ENCODE data around the gene CNN2. TPM values are rescaled to one million over a fixed set of nuclear protein-coding genes. Genes with fewer than 3 reads are reported as not detected.
A peak's percentile ranks its signal among the peaks of the same experiment; 100 is the strongest.

Gene CNN2
- total RNA-seq, 2 donors from 2014 or later, result 108 to 132 TPM

DNA sequence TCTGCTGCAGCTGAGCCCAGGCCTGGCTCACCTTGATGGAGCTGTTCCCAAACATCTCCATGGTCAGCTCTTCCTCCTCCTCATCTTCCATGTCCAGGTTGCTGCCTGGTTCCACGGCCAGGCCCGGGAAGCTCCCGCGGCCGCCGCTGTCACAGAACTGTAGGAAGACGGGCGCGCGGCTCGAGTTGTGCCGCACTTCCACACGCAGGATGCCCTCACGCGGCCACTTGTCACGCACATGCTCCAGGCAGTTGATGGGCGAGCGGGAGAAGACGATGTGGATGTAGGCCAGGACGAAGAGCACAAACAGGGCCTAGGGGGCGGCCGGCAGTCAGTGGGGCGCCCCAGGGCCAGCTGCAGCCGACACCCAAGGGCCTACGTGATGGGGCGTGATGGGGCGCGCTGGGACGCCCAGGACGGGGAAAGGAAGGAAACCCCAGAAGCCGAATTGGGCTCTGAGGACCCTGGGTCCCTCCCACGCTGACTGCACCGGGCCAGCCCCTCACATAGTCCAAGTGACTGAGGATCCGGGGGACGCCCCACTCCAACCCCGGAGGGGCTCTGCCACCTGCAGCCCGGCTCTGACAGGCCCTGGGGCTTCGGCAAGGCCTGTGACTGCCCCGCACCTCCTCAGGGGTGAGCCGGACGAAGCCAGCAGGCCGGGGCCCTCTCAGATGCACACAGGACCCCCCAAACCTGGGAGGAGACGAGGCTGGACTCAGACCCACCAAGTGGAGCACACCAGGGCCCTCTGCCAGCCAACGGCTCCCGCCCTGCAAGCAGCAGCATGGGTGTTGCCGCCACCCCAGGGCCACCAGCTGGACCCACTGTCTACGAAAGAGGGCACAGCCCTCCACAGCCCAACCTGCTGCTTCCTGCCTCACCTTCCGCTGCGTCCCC, 12.0 kb upstream of the CNN2 start:
- Histone ChIP-seq H3K27me3 (no peaks in the 10 kb centered on the region), H3K27ac (no peak overlapping the region), H3K9ac (ENCODE audit: low read depth in 2 of 2, low read length in 2 of 2) (no peak overlapping the region), H3K4me3 (no peak overlapping the region), H3K36me3 (peaks cover 22% of the 10 kb centered on the region), H3K9me3 (no peaks in the 10 kb centered on the region), H3K4me1 (peaks cover 37% of the 10 kb centered on the region)
- TF ChIP-seq, protein P1, sequence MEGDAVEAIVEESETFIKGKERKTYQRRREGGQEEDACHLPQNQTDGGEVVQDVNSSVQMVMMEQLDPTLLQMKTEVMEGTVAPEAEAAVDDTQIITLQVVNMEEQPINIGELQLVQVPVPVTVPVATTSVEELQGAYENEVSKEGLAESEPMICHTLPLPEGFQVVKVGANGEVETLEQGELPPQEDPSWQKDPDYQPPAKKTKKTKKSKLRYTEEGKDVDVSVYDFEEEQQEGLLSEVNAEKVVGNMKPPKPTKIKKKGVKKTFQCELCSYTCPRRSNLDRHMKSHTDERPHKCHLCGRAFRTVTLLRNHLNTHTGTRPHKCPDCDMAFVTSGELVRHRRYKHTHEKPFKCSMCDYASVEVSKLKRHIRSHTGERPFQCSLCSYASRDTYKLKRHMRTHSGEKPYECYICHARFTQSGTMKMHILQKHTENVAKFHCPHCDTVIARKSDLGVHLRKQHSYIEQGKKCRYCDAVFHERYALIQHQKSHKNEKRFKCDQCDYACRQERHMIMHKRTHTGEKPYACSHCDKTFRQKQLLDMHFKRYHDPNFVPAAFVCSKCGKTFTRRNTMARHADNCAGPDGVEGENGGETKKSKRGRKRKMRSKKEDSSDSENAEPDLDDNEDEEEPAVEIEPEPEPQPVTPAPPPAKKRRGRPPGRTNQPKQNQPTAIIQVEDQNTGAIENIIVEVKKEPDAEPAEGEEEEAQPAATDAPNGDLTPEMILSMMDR (IDR thresholded peaks at IDR 0.05), result no peak
- intact Hi-C loops (cut with DNase I), result no loop called here
- no peak for DNase-seq

DNA sequence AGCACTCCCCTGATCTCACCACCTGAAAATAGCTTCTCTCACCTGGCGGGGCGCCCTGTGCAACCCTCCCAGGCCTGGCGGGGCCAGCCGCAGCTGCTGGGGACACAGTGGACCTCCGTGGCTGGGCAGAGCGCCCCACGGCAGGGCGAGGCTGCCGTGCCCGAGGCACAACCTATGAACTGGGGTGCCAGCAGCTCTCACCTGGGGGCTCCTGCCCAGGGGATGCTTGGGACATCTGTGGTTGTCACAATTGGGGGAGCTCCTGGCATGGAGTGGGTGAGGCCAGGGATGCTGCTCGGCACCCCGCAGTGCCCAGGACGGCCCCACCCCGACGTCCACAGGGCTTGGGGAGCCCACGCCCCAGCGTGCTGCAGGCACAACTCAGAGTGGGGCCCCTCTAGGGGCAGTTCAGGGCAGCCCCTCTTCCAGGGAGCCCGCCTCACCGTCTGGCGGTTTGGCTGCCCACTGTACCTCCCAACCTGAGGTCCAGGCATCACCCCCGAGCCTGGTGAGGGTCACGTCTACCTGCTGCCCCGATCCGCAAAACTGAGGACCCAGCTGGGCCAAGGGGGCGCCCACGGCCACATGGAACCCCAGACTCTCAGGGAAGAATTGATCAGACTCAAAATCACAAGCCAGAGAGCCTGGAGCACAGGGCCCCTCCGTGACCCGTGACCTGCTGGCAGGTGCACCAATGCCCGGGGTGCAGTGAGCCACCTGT, 11.2 kb upstream of the CNN2 start:
- Histone ChIP-seq H3K4me1 (peaks cover 41% of the 10 kb centered on the region), H3K36me3 (peaks cover 19% of the 10 kb centered on the region), H3K27me3 (no peaks in the 10 kb centered on the region), H3K4me3 (no peak overlapping the region), H3K9ac (ENCODE audit: low read depth in 2 of 2, low read length in 2 of 2) (no peak overlapping the region), H3K27ac (no peak overlapping the region), H3K9me3 (no peaks in the 10 kb centered on the region)
- TF ChIP-seq, protein P1 (IDR thresholded peaks at IDR 0.05), result no peak
- intact Hi-C loops (cut with DNase I), result no loop called here
- no peak for DNase-seq

DNA sequence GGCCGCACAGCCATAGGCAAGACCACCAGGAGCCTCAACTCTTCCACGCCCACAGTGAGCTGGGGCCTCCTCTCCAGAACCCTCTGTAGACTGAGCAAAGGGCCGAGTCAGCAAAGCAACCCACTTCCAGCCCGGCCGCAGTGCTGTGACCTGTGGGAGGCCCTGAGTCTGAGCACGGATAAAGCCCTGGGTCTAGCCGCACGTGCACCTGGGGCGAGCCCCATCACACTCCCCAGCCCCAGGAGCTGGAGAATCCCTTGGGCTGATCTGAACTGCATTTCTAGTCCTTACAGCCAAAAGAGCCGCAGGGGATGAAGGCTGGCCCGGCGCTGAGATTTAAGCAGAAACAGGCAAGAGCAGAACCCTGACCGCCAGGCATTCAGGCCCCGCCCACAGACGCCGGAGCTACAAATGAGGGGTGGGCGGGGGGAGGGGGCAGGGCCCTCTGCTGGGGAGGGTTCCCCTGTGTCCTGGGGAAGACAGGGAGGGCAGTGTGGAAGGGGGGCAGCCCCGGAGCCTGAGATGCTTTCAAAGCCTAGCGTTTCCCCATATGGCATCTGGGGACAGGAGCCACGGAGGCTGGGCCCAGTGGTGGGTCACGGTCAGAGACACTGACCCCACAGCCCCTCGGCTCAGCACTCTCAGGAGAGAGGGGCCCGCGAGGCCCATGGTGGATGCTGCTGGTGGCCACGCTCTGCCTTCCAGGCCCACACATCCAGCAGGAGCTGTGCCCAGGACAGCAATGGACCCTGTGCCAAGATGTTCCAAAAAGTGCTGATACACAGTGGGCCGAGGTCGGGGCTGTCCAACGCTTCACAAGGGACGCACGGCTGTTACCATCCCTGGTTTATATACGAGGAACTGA, 10.4 kb upstream of the CNN2 start:
- no peak for DNase-seq
- Histone ChIP-seq H3K27ac (peak overlapping the region; percentile 63), H3K36me3 (peaks cover 11% of the 10 kb centered on the region), H3K27me3 (no peaks in the 10 kb centered on the region), H3K4me1 (peaks cover 41% of the 10 kb centered on the region), H3K9ac (ENCODE audit: low read depth in 2 of 2, low read length in 2 of 2) (no peak overlapping the region), H3K9me3 (no peaks in the 10 kb centered on the region), H3K4me3 (no peak overlapping the region)
- TF ChIP-seq, protein P1 (IDR thresholded peaks at IDR 0.05), result no peak
- intact Hi-C loops (cut with DNase I), result no loop called here

DNA sequence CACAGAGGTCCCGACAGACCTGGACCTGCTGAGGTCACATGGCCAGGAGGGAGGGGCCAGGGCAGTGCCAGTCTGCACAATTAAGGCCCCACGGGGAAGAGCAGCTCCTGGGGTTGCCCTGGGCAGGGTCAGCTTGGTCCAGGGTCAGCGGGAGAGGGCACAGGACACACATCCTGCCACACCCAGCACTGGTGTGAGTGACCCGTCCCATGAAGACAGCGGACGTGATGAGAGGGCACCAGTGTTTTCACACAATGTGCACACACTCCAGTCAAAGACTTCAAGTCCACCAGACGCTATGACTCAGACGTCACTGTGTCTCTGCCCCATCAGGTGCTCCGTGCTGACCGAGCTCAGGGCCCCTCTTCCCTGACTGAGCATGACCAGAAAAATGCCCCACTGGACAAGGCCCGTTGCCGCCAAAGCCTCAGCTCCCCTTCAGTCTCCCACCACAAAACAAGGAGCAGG, 9.7 kb upstream of the CNN2 start:
- TF ChIP-seq, protein P1 (IDR thresholded peaks at IDR 0.05), result no peak

More for the DNA sequence above, 9.7 kb upstream of the CNN2 start:
- no peak overlapping the region for H3K4me3 ChIP-seq
- peak overlapping the region; percentile 63 for H3K27ac ChIP-seq
- peak overlapping the region in 1 of 2 donors; percentile 38 for H3K9ac ChIP-seq (ENCODE audit: low read depth in 2 of 2, low read length in 2 of 2)
- no peaks in the 10 kb centered on the region for H3K9me3 ChIP-seq
- peaks cover 4% of the 10 kb centered on the region for H3K36me3 ChIP-seq
- intact Hi-C loops (cut with DNase I), result no loop called here
- peak; percentile 52 for DNase-seq
- no peaks in the 10 kb centered on the region for H3K27me3 ChIP-seq
- H3K4me1 ChIP-seq, result peaks cover 41% of the 10 kb centered on the region
